GM19328 (cell line): ENCODE data around the gene C16orf74.

Experiments
- ATAC-seq: cut with Tn5 transposase; IDR thresholded peaks from one replicate; pipeline ENCODE4 v1.9.1; 2021; ENCODE audit warnings: mild to moderate bottlenecking, moderate library complexity; ENCODE audit not compliant: unreplicated experiment

C16orf74 gene

GRCh38 chr16:85676466-85676865 is 74.4 kb downstream of the C16orf74 start:
- ATAC-seq, result no peak

GRCh38 chr16:85675251-85675874 is 75.5 kb downstream of the C16orf74 start:
- ATAC-seq, result no peak

DNA sequence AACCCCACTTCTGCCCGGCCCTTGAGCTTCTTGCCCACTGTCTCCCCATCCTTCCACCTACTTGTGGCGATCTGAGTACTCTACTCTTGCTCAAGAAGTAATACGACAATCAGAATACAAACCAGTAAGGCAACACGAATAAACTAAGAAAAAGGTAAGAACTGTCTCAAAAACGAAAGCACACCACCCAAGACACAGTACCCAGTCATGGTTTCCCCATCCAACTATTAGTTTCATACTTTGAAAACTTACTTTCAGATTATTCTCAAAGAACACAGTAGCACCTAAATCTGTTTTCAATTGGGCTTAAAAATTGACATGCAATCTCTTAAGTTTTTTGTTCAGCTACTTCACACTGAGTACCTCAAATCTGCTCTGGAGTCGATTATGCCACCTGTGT is 76.1 kb downstream of the C16orf74 start:
- no peak for ATAC-seq

- ATAC-seq, result no peak
These were observed 76.5 kb downstream of the C16orf74 start for GRCh38 chr16:85674418-85674755.

- ATAC-seq, result no peak
These were observed 77.1 kb downstream of the C16orf74 start for GRCh38 chr16:85673529-85674417.

DNA sequence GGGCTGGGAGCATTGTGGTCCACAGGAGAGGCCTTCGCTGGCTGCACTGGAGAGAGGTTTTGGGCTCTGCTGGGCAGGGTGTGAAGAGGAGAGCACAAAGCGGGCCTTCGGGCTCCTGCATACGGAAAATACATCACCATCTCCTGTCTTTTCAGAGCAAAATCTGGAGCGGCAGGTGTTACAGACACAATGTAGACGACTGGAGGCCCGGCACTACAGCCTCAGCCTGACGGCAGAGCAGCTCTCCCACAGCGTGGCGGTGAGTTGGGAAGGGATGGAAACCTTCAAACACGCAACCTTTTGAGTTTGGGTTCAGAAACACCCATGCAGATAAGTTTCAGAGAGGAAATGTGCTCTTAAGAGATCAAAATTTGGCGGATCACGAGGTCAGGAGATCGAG is 80.1 kb downstream of the C16orf74 start:
- ATAC-seq, result no peak

DNA sequence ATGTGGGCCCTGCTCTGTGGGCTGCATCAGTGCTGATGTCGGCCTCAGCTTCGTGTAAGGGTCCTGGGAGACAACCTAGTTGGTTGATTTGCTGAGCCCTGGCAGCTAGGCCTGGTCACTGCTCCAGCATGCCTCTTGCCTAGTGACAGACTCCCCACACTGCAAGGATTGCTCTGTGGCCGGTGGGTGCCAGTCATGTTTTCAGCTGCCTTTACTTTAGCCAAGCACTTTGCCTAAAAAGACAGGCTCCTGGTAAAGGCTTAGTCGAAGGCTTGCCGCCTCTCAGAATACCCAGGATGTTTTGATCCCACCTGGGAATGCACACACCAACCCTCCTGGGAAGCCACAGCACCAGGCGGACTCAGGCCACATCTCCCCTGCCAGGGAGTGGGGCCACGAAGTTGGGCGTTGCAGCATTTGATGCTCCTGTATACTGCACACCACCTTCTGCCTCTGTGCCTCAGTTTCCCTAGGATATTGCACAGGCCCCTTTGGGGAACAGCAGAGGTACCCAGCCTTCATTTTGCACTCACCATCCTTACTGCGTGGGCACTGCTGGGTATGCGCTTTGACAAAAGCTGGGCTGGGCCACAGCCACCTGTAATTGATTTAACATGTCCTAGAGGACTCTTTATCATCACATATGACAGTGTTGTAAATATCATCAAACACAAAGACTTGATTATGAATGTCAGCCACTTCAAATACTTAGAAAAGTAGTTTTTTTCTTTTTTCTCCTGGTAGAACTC is 82.0 kb downstream of the C16orf74 start:
- no peak for ATAC-seq

DNA sequence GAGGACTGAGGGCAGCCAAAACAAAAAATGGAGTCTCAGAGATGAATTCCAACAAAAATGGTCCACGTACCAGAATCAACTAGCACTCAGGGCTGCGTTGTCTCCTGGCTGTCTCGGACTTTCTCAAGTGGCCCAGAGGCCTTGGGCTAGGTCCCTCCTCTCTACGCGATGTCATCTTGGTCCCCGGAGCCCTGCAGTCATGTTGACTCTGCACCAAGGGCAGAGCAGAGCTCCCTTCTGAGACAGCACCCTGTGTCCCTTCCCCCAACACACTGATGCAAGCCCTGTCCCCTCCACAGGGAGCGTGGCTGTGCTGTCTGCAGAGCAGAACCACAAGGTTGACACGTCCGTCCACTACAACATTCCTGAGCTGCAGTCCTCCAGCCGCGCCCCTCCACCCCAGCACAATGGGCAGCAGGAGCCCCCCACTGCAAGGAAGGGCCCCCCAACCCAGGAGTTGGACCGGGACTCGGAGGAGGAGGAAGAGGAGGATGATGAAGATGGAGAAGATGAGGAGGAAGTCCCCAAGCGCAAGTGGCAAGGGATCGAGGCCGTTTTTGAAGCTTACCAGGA is 83.0 kb downstream of the C16orf74 start:
- ATAC-seq, result no peak

DNA sequence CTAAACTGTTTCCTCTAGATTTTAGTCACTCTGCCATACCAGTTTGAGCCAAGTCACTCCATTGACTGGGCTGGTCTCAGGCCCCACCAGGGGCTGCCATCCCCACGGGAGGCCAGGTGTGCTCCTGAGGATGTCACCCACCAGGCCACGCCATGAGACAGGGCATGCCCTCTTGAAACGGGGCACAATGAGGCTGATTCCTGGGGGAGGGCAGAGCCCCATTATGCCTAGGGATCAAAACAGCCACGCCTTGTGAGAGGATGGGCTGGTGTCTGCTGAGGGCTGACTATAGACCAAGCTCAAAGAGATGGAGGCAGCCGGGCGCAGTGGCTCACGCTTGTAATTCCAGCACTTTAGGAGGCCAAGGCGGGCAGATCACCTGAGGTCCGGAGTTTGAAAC is 83.6 kb downstream of the C16orf74 start:
- no peak for ATAC-seq

- ATAC-seq, result no peak
These were observed 85.0 kb downstream of the C16orf74 start for GRCh38 chr16:85665929-85666328.

DNA sequence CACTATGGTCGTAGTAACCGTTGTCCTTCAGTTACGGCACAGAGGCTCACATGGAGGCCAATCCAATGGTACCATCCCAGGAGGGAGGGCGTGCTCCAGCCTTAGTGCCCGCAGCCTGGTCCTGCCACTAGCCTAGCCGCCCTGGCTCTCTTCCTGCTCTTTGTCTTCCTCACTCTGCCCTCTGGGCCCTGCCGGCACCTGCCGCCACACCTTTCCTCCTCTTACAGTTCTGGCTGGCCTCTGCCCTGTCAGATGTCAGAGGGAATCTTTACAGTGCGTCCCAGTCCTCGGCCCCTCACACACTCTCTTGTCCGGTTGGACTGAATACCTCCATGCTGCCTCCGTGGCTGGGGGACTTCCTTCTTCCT is 85.5 kb downstream of the C16orf74 start:
- ATAC-seq, result no peak

- ATAC-seq, result no peak
These were observed 86.1 kb downstream of the C16orf74 start for GRCh38 chr16:85664580-85665372.

GRCh38 chr16:85663891-85664321 is 87.0 kb downstream of the C16orf74 start:
- no peak for ATAC-seq

DNA sequence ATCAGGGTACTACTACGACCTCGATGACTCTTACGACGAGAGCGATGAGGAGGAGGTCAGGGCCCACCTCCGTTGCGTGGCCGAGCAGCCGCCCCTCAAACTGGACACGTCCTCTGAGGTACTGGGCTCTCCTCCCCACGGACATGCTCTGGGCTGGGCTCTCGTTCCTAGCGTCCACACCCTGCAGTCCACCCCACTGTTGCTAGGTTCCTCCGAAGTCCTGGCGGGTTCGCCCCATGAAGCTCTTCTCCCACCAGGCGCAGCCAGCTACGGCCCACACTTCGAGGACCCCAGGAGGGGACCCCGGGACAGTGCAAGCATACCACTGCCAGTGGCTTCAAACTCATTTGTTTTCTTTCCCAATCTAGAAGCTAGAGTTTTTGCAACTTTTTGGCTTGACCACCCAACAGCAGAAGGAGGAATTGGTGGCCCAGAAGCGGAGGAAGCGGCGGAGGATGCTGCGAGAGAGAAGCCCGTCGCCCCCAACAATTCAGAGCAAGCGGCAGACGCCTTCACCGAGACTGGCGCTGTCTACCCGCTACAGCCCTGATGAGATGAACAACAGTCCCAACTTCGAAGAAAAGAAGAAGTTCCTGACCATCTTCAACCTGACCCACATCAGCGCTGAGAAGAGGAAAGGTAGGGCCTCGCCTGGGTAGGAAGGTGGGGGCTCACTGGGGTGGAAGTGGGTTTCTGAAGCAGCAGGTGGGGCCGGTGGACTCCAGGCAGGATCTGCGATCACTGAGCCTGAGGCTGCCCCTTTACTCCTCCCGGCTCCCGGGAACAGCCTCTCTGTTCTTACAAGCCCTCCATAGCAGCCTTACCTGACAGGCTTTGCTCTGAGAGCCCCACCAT is 87.7 kb downstream of the C16orf74 start:
- no peak for ATAC-seq

DNA sequence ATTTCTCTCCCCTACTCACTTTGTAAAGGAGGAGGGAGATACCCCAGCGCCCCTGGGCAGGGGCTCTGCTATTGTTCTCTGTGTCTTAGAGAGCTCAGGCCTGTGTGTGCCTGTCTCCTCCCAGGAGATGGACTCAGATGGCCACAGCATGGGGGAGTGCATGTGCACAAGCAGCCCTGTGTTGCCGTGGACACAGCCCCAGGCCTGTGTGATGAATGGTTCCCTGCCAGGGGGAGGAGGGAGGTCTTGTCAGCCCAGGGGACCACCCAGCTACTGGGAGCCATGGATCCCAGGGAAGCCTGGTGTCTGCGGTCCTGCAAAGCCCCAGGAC is 88.4 kb downstream of the C16orf74 start:
- no peak for ATAC-seq

GRCh38 chr16:85661740-85662481 is 89.0 kb downstream of the C16orf74 start:
- no peak for ATAC-seq

DNA sequence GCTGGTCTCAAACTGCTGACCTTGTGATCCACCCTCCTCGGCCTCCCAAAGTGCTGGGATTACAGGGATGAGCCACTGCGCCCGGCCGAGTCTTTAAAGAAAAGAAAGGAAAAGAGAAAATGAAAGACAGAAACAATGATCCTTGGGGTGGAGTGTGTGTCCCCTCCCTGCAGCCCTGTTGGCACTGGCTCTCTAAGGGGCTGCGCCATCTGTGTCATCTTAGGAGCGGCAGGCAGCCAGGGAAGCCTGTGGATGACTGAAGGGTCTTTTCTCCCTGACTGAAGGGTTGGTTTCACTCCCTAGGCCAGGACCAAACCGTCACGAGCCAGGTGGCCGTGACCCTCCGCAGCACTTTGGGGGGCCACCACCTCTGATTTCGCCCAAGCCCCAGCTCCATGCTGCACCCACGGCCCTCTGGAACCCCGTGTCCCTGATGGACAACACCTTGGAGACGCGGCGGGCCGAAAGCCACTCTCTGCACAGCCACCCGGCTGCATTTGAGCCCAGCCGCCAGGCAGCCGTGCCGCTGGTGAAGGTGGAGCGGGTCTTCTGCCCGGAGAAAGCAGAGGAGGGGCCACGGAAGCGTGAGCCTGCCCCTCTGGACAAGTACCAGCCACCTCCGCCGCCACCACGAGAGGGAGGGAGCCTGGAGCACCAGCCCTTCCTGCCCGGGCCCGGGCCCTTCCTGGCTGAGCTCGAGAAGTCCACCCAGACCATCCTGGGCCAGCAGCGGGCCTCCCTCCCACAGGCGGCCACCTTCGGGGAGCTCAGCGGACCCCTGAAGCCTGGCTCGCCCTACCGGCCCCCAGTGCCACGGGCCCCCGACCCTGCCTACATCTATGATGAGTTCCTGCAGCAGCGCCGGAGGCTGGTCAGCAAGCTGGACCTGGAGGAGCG is 89.8 kb downstream of the C16orf74 start:
- no peak for ATAC-seq

DNA sequence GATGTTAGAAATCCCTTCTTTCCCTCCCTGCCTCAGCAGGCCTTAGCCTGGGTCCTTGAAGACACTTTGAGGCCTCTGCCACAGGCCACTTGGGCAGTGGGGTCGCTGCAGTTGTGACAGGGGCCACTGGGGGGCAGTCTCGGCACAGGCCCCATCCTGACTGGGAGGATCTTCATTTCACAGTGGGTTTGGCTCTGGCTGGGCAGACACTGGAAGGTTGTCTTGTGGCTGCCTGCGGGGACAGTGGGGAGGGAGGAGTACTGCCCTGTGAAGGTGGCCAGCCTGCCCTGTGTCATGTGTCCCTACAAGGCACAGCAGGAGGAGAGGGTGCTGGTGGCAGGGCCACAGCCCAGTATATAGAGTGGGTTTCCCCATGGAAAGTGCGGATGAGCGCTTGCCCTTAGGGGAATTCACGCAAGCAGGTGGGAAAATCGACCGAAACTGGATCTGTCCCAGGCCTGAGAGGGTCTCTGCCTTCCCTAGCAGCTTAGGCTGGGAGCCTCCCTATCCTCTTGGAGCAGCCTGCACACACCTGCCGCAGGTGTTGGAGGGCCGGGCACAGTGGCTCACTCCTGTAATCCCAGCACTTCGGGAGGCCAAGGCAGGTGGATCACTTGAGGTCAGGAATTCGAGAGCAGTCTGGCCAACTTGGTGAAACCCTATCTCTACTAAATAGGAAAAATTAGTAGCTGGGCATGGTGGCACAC is 90.9 kb downstream of the C16orf74 start:
- ATAC-seq, result no peak
